Trophoblast cell (in vitro differentiated cells and primary cell): ENCODE measurements around the gene PYHIN1.
"Not testable (repeated sequence)": the region's sequence is repeated elsewhere in the genome, so short reads cannot be mapped to it uniquely, and the experiment has no call there.

Experiments
- DNase-seq, 2 donors: peaks; one replicate each; pipeline ENCODE4 v3.0.0-alpha.2; 2016
- H2AFZ ChIP-seq: 2 replicates; pipeline ENCODE4 v1.6.1; 2013; ENCODE audit warnings: low read length, moderate library complexity, mild to moderate bottlenecking; ENCODE audit not compliant: insufficient read depth, poor library complexity
- H2AK5ac ChIP-seq: 2 replicates; pipeline ENCODE4 v1.6.1; 2013; ENCODE audit warnings: mild to moderate bottlenecking, low read length
- H2BK120ac ChIP-seq: 2 replicates; pipeline ENCODE4 v1.6.1; 2013; ENCODE audit warnings: low read length, mild to moderate bottlenecking, moderate library complexity; ENCODE audit not compliant: insufficient read depth, poor library complexity
- H2BK12ac ChIP-seq: 2 replicates; pipeline ENCODE4 v1.6.1; 2013; ENCODE audit warnings: mild to moderate bottlenecking, low read length, moderate library complexity
- H2BK5ac ChIP-seq: 2 replicates; pipeline ENCODE4 v1.6.1; 2013; ENCODE audit warnings: low read length, low read depth, moderate library complexity, mild to moderate bottlenecking; ENCODE audit not compliant: poor library complexity
- H3K14ac ChIP-seq: 2 replicates; pipeline ENCODE4 v1.6.1; 2013; ENCODE audit warnings: mild to moderate bottlenecking, low read length
- H3K18ac ChIP-seq: 2 replicates; pipeline ENCODE4 v1.6.1; 2013; ENCODE audit warnings: mild to moderate bottlenecking, low read length
- H3K23ac ChIP-seq: 2 replicates; pipeline ENCODE4 v1.6.1; 2013; ENCODE audit warnings: low read length
- H3K27ac ChIP-seq: 2 replicates; pipeline ENCODE4 v1.5.1; 2013; ENCODE audit warnings: low read depth, mild to moderate bottlenecking, inconsistent platforms, low read length, moderate library complexity
- H3K27me3 ChIP-seq: 2 replicates; pipeline ENCODE4 v1.6.1; 2013; ENCODE audit warnings: inconsistent platforms, mild to moderate bottlenecking, low read length, moderate library complexity; ENCODE audit not compliant: insufficient read depth
- H3K36me3 ChIP-seq, 2 experiments: 1 replicate in 1 of 2; 2 replicates in 1 of 2; pipeline ENCODE4 v1.6.1; 2013; ENCODE audit warnings: low read length in 2 of 2, mild to moderate bottlenecking in 2 of 2, moderate library complexity in 1 of 2; ENCODE audit not compliant: insufficient read depth in 2 of 2, control insufficient read depth in 1 of 2
- H3K4ac ChIP-seq: 2 replicates; pipeline ENCODE4 v1.6.1; 2013; ENCODE audit warnings: low read depth, mild to moderate bottlenecking, low read length, moderate library complexity
- H3K4me1 ChIP-seq, 2 experiments: 1 replicate in 1 of 2; 2 replicates in 1 of 2; pipeline ENCODE4 v1.6.1; 2013; ENCODE audit warnings: low read length in 2 of 2, mild to moderate bottlenecking in 2 of 2, moderate library complexity in 1 of 2; ENCODE audit not compliant: insufficient read depth in 2 of 2, control insufficient read depth in 1 of 2
- H3K4me2 ChIP-seq: 2 replicates; pipeline ENCODE4 v1.6.1; 2013; ENCODE audit warnings: inconsistent platforms, mild to moderate bottlenecking, low read length, moderate library complexity
- H3K4me3 ChIP-seq: 2 replicates; pipeline ENCODE4 v1.5.1; 2013; ENCODE audit warnings: mild to moderate bottlenecking, low read depth, low read length, inconsistent platforms
- H3K79me1 ChIP-seq: one replicate; pipeline ENCODE4 v1.6.1; 2013; ENCODE audit warnings: low read length
- H3K79me2 ChIP-seq: 2 replicates; pipeline ENCODE4 v1.6.1; 2013; ENCODE audit warnings: low read length, mild to moderate bottlenecking; ENCODE audit not compliant: control insufficient read depth, insufficient read depth, poor library complexity
- H3K9ac ChIP-seq: 2 replicates; pipeline ENCODE4 v1.6.1; 2013; ENCODE audit warnings: mild to moderate bottlenecking, low read length
- H3K9me3 ChIP-seq: 2 replicates; pipeline ENCODE4 v1.6.1; 2013; ENCODE audit warnings: low read depth, mild to moderate bottlenecking, control low read depth, inconsistent platforms, low read length; ENCODE audit not compliant: insufficient read depth
- H4K12ac ChIP-seq: 2 replicates; pipeline ENCODE4 v1.6.1; 2013; ENCODE audit warnings: low read depth, mild to moderate bottlenecking, low read length, moderate library complexity
- H4K8ac ChIP-seq: 2 replicates; pipeline ENCODE4 v1.6.1; 2013; ENCODE audit warnings: low read depth, mild to moderate bottlenecking, low read length, moderate library complexity
- H4K91ac ChIP-seq: one replicate; pipeline ENCODE4 v1.6.1; 2013; ENCODE audit warnings: low read depth, mild to moderate bottlenecking, low read length, moderate library complexity
- WGBS: extraction: QIAGEN DNeasy Blood & Tissue Kit; methylation state at CpG from one replicate; pipeline ENCODE4 v1.1.7; 2013; ENCODE audit warnings: missing lambda C conversion rate; ENCODE audit not compliant: insufficient read length, insufficient coverage; ENCODE audit errors: extremely low coverage; 5-methylcytosine and 5-hydroxymethylcytosine counted together

The PYHIN1 gene

DNA sequence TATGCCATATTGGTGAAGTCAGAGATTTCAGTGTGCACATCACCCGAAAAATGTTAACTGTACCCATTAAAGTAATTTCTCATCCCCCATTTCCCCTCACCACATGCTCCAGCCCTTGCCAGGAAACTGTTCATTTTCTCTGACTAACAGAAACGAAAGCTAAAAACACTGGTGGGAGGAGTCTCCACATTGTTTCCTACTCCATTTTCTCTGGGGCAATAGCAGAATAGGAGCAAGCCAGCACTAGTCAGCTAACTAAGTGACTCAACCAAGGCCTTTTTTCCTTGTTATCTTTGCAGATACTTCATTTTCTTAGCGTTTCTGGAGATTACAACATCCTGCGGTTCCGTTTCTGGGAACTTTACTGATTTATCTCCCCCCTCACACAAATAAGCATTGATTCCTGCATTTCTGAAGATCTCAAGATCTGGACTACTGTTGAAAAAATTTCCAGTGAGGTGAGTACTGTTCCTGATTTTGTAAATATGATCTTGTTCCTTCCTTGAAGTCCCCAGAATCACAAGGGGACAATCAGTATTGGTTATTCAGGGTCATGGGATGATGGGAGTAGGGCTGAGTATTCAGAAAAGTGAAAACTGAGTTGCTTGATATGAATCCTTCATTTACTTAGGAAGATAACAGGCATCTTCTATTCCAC is 78.5 kb downstream of the PYHIN1 start, which contains the start of gene IFI16:
Gene IFI16 (plus strand): TSS at position 204 of the 658 bp plus-strand sequence. CDS start 4,774 bp downstream, outside the sequence.
- Histone ChIP-seq H2AK5ac (no peak within 1 kb of the TSS), H4K12ac (no peak within 1 kb of the TSS), H3K27ac (peak within 1 kb of the TSS; percentile 46), H3K79me2 (no peaks in the 10 kb centered on the region), H2BK5ac (no peak within 1 kb of the TSS), H2BK120ac (peak within 1 kb of the TSS; percentile 39), H3K4me3 (no peak within 1 kb of the TSS), H4K91ac (peak within 1 kb of the TSS; percentile 43), H3K79me1 (no peaks in the 10 kb centered on the region), H3K18ac (no peak within 1 kb of the TSS), H3K36me3 (no peaks in the 10 kb centered on the region), H3K4me1 (peaks cover 0 to 5% of the 10 kb centered on the region in 2 experiments), H4K8ac (no peak within 1 kb of the TSS), H3K9me3 (no peaks in the 10 kb centered on the region), H3K14ac (no peak within 1 kb of the TSS), H2AFZ (no peak within 1 kb of the TSS), H3K4ac (no peak within 1 kb of the TSS), H2BK12ac (no peak within 1 kb of the TSS), H3K4me2 (no peak within 1 kb of the TSS), H3K9ac (no peak within 1 kb of the TSS), H3K23ac (no peak within 1 kb of the TSS), H3K27me3 (no peaks in the 10 kb centered on the region)
- DNase-seq, result peak; percentile 62 to 82
- no CpG with 5 or more reads among the region's 5 CpGs for WGBS

DNA sequence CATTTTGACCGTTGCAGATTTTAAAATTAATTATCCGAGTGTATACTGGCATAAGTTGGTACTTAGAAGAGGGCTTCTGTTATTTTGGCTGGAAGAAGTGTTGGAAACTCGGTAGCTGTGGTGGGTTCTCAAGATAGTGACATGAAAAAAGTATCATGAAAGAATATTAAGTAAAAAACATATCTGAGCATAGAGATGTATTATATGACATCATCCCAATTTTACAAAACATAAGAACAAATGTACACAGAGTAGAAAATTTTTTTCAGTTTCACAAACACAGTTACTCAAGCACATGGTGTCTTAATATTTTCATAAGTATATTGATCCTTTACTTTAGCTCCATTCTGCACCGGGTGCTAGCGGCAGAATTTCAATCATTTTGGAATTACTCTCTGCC is 79.0 kb downstream of the PYHIN1 start:
- DNase-seq, result peak in 1 of 2 donors; percentile 8
- no peak overlapping the region for H4K12ac ChIP-seq
- H3K4ac ChIP-seq, result no peak overlapping the region
- H3K9me3 ChIP-seq, result no peaks in the 10 kb centered on the region
- H3K9ac ChIP-seq, result no peak overlapping the region
- no peaks in the 10 kb centered on the region for H3K36me3 ChIP-seq
- no peaks in the 10 kb centered on the region for H3K27me3 ChIP-seq
- no peak overlapping the region for H4K91ac ChIP-seq
- no peak overlapping the region for H3K14ac ChIP-seq
- H2AFZ ChIP-seq, result no peak overlapping the region
- no peak overlapping the region for H3K18ac ChIP-seq
- no peak overlapping the region for H3K27ac ChIP-seq
- H2BK5ac ChIP-seq, result no peak overlapping the region
- H2AK5ac ChIP-seq, result no peak overlapping the region
- H2BK12ac ChIP-seq, result no peak overlapping the region
- H3K4me3 ChIP-seq, result no peak overlapping the region
- WGBS, result no CpG with 5 or more reads among the region's 5 CpGs
- no peak overlapping the region for H3K23ac ChIP-seq
- no peak overlapping the region for H4K8ac ChIP-seq
- peaks cover 0 to 5% of the 10 kb centered on the region in 2 experiments for H3K4me1 ChIP-seq
- H3K79me1 ChIP-seq, result no peaks in the 10 kb centered on the region
- no peak overlapping the region for H3K4me2 ChIP-seq
- H3K79me2 ChIP-seq, result no peaks in the 10 kb centered on the region
- no peak overlapping the region for H2BK120ac ChIP-seq

DNA sequence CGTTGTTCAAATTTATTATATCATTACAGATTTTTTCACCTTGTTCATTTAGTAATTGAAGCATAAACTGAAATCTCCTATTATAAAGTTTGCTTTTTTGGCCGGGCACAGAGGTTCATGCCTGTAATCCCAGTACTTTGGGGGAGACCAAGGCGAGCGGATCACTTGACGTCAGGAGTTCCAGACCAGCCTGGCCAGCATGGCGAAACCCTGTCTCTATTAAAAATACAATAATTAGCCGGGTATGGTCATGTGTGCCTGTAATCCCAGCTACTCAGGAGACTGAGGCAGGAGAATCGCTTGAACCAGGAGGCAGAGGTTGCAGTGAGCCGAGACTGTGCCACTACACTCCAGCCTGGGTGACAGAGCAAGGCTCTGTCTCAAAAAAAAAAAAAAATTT is 79.6 kb downstream of the PYHIN1 start:
- not testable (repeated sequence) for H4K8ac ChIP-seq, H3K23ac ChIP-seq, H2AK5ac ChIP-seq, H3K4ac ChIP-seq, H4K91ac ChIP-seq, H3K9ac ChIP-seq, H3K79me1 ChIP-seq, H2BK5ac ChIP-seq, H2BK120ac ChIP-seq, H2AFZ ChIP-seq, H3K18ac ChIP-seq, H3K4me2 ChIP-seq, H3K36me3 ChIP-seq, H3K9me3 ChIP-seq, H3K79me2 ChIP-seq, H3K27ac ChIP-seq, H3K4me1 ChIP-seq, H3K27me3 ChIP-seq, DNase-seq, H4K12ac ChIP-seq, H3K14ac ChIP-seq, H2BK12ac ChIP-seq, H3K4me3 ChIP-seq
- WGBS, result no CpG with 5 or more reads among the region's 9 CpGs

DNA sequence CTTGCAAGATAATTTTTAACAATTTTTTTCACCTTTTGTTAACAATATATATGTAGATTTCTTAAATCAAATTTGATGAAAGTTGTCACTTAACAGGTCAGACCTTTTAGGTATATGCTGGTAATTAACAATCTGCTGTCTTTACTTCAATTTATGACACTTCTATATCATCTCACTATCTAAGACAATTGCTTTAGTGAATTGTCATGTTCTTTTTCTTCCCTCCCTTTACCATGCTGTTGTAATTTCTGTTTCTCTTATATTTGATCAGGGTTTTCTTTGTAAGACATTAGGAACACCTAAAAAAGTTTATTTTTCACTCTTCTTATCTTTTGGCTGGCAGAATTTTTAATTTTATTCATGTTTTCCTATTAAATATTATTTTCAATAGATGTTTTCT is 80.4 kb downstream of the PYHIN1 start:
- no peak overlapping the region for H3K9ac ChIP-seq

More for the DNA sequence above, 80.4 kb downstream of the PYHIN1 start:
- Histone ChIP-seq H4K8ac (no peak overlapping the region), H2AFZ (no peak overlapping the region), H4K12ac (no peak overlapping the region), H2AK5ac (no peak overlapping the region), H3K18ac (no peak overlapping the region), H4K91ac (no peak overlapping the region), H3K79me2 (no peaks in the 10 kb centered on the region), H3K36me3 (no peaks in the 10 kb centered on the region), H3K4me3 (no peak overlapping the region), H3K4ac (no peak overlapping the region), H3K23ac (no peak overlapping the region), H3K4me2 (no peak overlapping the region), H2BK120ac (no peak overlapping the region), H3K14ac (no peak overlapping the region), H2BK5ac (no peak overlapping the region), H3K27ac (no peak overlapping the region), H2BK12ac (no peak overlapping the region), H3K27me3 (no peaks in the 10 kb centered on the region), H3K79me1 (no peaks in the 10 kb centered on the region), H3K4me1 (no peaks in the 10 kb centered on the region), H3K9me3 (no peaks in the 10 kb centered on the region)
- no peak for DNase-seq
